ENCODE data around the gene RAB11A.

DNA sequence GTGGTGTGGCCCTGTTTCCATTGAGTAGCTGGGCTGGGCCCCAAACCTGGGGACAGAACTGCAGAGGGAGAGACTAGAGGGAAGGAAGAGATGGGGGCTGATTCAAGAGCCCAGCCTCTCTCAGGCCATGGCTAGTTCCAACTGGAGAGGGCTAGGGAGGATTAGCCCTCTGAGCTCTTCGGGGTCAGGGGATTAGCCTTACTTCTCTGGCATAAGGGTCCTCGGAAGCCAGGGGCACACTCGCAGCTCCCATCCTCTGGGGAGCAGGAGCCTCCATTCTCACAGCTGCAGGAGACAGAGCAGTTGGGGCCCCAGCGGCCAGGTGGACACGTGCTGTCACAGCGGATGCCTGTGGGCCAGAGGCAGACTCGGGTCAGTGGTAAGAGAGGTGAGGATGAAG lies 53.3 kb downstream of the RAB11A start:
- TF ChIP-seq CTCF (IDR thresholded peaks at IDR 0.05): no peak
- no peak for TF ChIP-seq POLR2AphosphoS5 (IDR thresholded peaks at IDR 0.05; ENCODE audit: insufficient read depth in 1 of 2, low read depth in 1 of 2)
- no peak for TF ChIP-seq POLR2A (IDR thresholded peaks at IDR 0.05)
